GM12878 (cell line): ENCODE results near the gene CTSA. TPM values are rescaled to one million over a fixed set of nuclear protein-coding genes. Genes with fewer than 3 reads are reported as not detected.

Experiments used
- ATAC-seq: fragments of 200-7000 bp; cut with Tn5 transposase; 3 replicates; pipeline ENCODE4 v1.9.1; 2020; ENCODE audit warnings: mild to moderate bottlenecking, moderate library complexity
- BruUV-seq: library from RNA; stranded (reverse); fragments of 400-500 nt; replicated peaks from 2 replicates; lab custom pipeline; 2021; lab: Mats Ljungman, UMichigan
- CTCF ChIA-PET: fragments of 300-600 bp; sonication (Branson Sonifier 250); formaldehyde crosslinking; extraction: SDS; loops from one replicate; lab custom pipeline; 2021; ENCODE audit warnings: inconsistent platforms; lab: Yijun Ruan, JAX
- POLR2A ChIA-PET: fragments of 350-600 bp; formaldehyde crosslinking; extraction: SDS; loops from one replicate; lab custom pipeline; 2021; ENCODE audit warnings: inconsistent platforms; lab: Charles Lee
- RAD21 ChIA-PET: fragments of 300-600 bp; sonication (Branson Sonifier 250); formaldehyde crosslinking; loops from one replicate; lab custom pipeline; 2023; ENCODE audit warnings: antibody characterized with exemption; ENCODE audit not compliant: unreplicated experiment; lab: Charles Lee
- SMC1A ChIA-PET: fragments of 300-600 bp; sonication (Branson Sonifier 250); formaldehyde crosslinking; loops from one replicate; lab custom pipeline; 2023; ENCODE audit not compliant: unreplicated experiment, uncharacterized antibody; lab: Charles Lee
- DNase-seq: peaks from one replicate; pipeline ENCODE4 v3.0.0-alpha.2; 2011; ENCODE audit warnings: low read depth, low spot score
- FAIRE-seq: peaks from 3 replicates; lab custom pipeline; 2011; peaks lifted over from hg19 to GRCh38; lab: Jason Lieb, UNC
- H2AFZ ChIP-seq: 2 replicates; pipeline ENCODE4 v1.6.0; 2011; ENCODE audit warnings: low read depth, low read length, control low read depth; ENCODE audit not compliant: control insufficient read depth
- H3K27ac ChIP-seq: 2 replicates; pipeline ENCODE4 v1.5.1; 2011; ENCODE audit warnings: control low read depth; ENCODE audit not compliant: control insufficient read depth, insufficient read depth
- H3K27me3 ChIP-seq, 2 experiments: replicated peaks in 1 of 2; 2 replicates each; pipeline versions ENCODE4 v1.6.0 to v1.6.1; 2011; ENCODE audit warnings: low read length in 1 of 2; ENCODE audit not compliant: control insufficient read depth in 2 of 2, insufficient read depth in 2 of 2
- H3K36me3 ChIP-seq, 2 experiments: 2 replicates each; pipeline ENCODE4 v1.5.1; 2011; ENCODE audit warnings: low read length in 1 of 2; ENCODE audit not compliant: control insufficient read depth in 2 of 2, insufficient read depth in 2 of 2
- H3K4me1 ChIP-seq: 2 replicates; pipeline ENCODE4 v1.6.1; 2011; ENCODE audit warnings: mild to moderate bottlenecking, low read length, moderate library complexity, mixed read lengths; ENCODE audit not compliant: control insufficient read depth, insufficient read depth
- H3K4me2 ChIP-seq: 2 replicates; pipeline ENCODE4 v1.6.0; 2011; ENCODE audit warnings: control low read depth; ENCODE audit not compliant: control insufficient read depth, insufficient read depth
- H3K4me3 ChIP-seq: fragments of 200-600 bp; sonication (generic); 2 replicates; pipeline ENCODE4 v1.5.1; 2016
- H3K79me2 ChIP-seq: 2 replicates; pipeline ENCODE4 v1.6.0; 2011; ENCODE audit warnings: low read length; ENCODE audit not compliant: control insufficient read depth, insufficient read depth
- H3K9ac ChIP-seq: 2 replicates; pipeline ENCODE4 v1.8.0; 2011; ENCODE audit warnings: low read length, control low read depth, mixed read lengths; ENCODE audit not compliant: control insufficient read depth, insufficient read depth
- H3K9me3 ChIP-seq: replicated peaks from 3 replicates; pipeline ENCODE4 v1.5.1; 2011; ENCODE audit warnings: mild to moderate bottlenecking, low read length; ENCODE audit not compliant: control insufficient read depth, insufficient read depth
- H4K20me1 ChIP-seq: 2 replicates; pipeline ENCODE4 v1.6.0; 2011; ENCODE audit not compliant: control insufficient read depth, insufficient read depth
- BHLHE40 ChIP-seq, 2 experiments: fragments of 450-650 bp in 1 of 2; IDR thresholded peaks; 2 replicates each; pipeline ENCODE4 v1.6.1; 2011 to 2017; ENCODE audit warnings: low read depth in 2 of 2, borderline replicate concordance in 1 of 2, improper control_type of control experiment in 1 of 2, low read length in 1 of 2, mild to moderate bottlenecking in 1 of 2
- CHD4 ChIP-seq: fragments of 200-600 bp; sonication (generic); IDR thresholded peaks from 2 replicates; pipeline ENCODE4 v1.6.1; 2016; ENCODE audit warnings: mild to moderate bottlenecking
- CREB1 ChIP-seq: IDR thresholded peaks from 2 replicates; pipeline ENCODE4 v1.6.1; 2012; ENCODE audit warnings: low read depth, mild to moderate bottlenecking, inconsistent platforms
- E4F1 ChIP-seq: fragments of 450-650 bp; IDR thresholded peaks from 2 replicates; pipeline ENCODE4 v1.6.1; 2018; ENCODE audit warnings: borderline replicate concordance, mild to moderate bottlenecking; ENCODE audit not compliant: partially characterized antibody
- NFIC ChIP-seq: IDR thresholded peaks from 2 replicates; pipeline ENCODE4 v1.6.1; 2012; ENCODE audit warnings: low read depth, mild to moderate bottlenecking, inconsistent platforms, low read length, moderate library complexity
- POLR2A ChIP-seq: IDR thresholded peaks from 2 replicates; pipeline ENCODE4 v1.6.1; 2011; ENCODE audit warnings: low read depth, mild to moderate bottlenecking, low read length
- POU2F2 ChIP-seq: IDR thresholded peaks from 3 replicates; pipeline ENCODE4 v1.6.1; 2011; ENCODE audit warnings: low read depth, mild to moderate bottlenecking, low read length, borderline replicate concordance
- RB1 ChIP-seq: fragments of 450-650 bp; formaldehyde crosslinking; IDR thresholded peaks from 2 replicates; pipeline ENCODE4 v1.6.1; 2017; ENCODE audit warnings: mild to moderate bottlenecking, borderline replicate concordance
- RELB ChIP-seq: fragments of 450-650 bp; IDR thresholded peaks from 2 replicates; pipeline ENCODE4 v1.6.1; 2017; ENCODE audit warnings: low read depth, mild to moderate bottlenecking, moderate library complexity
- SIN3A ChIP-seq: IDR thresholded peaks from 2 replicates; pipeline ENCODE4 v1.6.1; 2012; ENCODE audit warnings: low read depth, low read length, improper control_type of control experiment
- USF2 ChIP-seq: IDR thresholded peaks from 2 replicates; pipeline ENCODE4 v1.6.1; 2011; ENCODE audit warnings: low read depth, low read length, improper control_type of control experiment, borderline replicate concordance
- WGBS: methylation state at CpG from one replicate; pipeline ENCODE4 v1.1.6; 2016; ENCODE audit warnings: low lambda C conversion rate; ENCODE audit not compliant: insufficient replicate concordance, insufficient coverage; ENCODE audit errors: missing lambda C conversion rate; 5-methylcytosine and 5-hydroxymethylcytosine counted together
- in situ Hi-C: fragments of 300-500 bp; cut with MboI; formaldehyde crosslinking; loops from 9 replicates; pipeline ENCODE4 v1.14.3; 2018; ENCODE audit warnings: mixed read lengths
- intact Hi-C: fragments of 100-400 bp; cut with micrococcal nuclease; formaldehyde crosslinking; loops from one replicate; pipeline ENCODE4 v1.14.2; 2022; ENCODE audit not compliant: unreplicated experiment
- polyA plus RNA-seq, 11 experiments: library from polyadenylated mRNA; depleted of rRNA in 4 of 11; unstranded in 6 of 11; stranded (reverse) in 5 of 11; fragments of >200 nt; fragmentation: Nextera tagmentation in 4 of 11; fragmentation: Illumina TruSeq in 1 of 11; extraction: Ambion mirVana in 4 of 11; extraction: Trizol in 1 of 11; gene quantifications; 1 replicate in 1 of 11; 2 replicates in 10 of 11; pipeline versions ENCODE4 v1.2.1 to v1.2.3, GENCODE V29; 2011 to 2016; ENCODE audit warnings: inconsistent platforms in 2 of 11, missing spikeins in 2 of 11, low read depth in 1 of 11
- total RNA-seq, 4 experiments: library from RNA; depleted of rRNA in 3 of 4; stranded (reverse); fragments of >200 nt in 3 of 4; fragmentation: Illumina TruSeq in 1 of 4; extraction: Trizol in 1 of 4; gene quantifications; 2 replicates each; pipeline versions ENCODE4 v1.2.1 to v1.2.3, GENCODE V29; 2013 to 2021
- TF ChIP-seq, protein P1 (sequence below): IDR thresholded peaks from 2 replicates; pipeline ENCODE4 v1.6.1; 2011; ENCODE audit warnings: low read depth, mild to moderate bottlenecking, low read length, moderate library complexity, borderline replicate concordance; ENCODE audit errors: extremely low read depth

The CTSA gene
- total and polyA plus RNA-seq, 10 of the 15 experiments (the other 5 are each of a cell fraction or from before 2014, with no cell fraction given), result 7.1 to 67.0 (median 36.2) TPM

- intact Hi-C loops (no loop called here), in situ Hi-C loops (no loop called here)
- ATAC-seq, result no peak
- ChIA-PET CTCF (interaction anchor here (0.6 kb wide), 1 partner anchor 36 kb away, joined by 3 read pairs; no protein-coding TSS in a partner anchor), POLR2A (interaction anchor here (1.1 kb wide), 1 partner anchor 13 kb away, joined by 3 read pairs; no protein-coding TSS in a partner anchor), RAD21 (no interaction called here), SMC1A (no interaction called here)
- no peak overlapping the region for H3K4me3 ChIP-seq
- no peaks in the 10 kb centered on the region for H3K9me3 ChIP-seq
- BruUV-seq, result no TSS peak
- FAIRE-seq, result no peak
- H3K36me3 ChIP-seq, result peaks cover 0 to 4% of the 10 kb centered on the region in 2 experiments; a peak in 2 of 4 replicates
- peaks cover 15% of the 10 kb centered on the region for H3K4me1 ChIP-seq
- 87% methylated on average over 12 of the region's 14 CpGs for WGBS
- DNase-seq, result no peak
- no peaks in the 10 kb centered on the region for H3K27me3 ChIP-seq
- H4K20me1 ChIP-seq, result no peaks in the 10 kb centered on the region
- H3K4me2 ChIP-seq, result no peak overlapping the region
- no peaks in the 10 kb centered on the region for H3K79me2 ChIP-seq
- no peak overlapping the region for H2AFZ ChIP-seq
- H3K27ac ChIP-seq, result no peak overlapping the region
- TF ChIP-seq POLR2A (no peak), E4F1 (no peak), BHLHE40 (IDR thresholded peaks at IDR 0.05; ENCODE audit: borderline replicate concordance in 1 of 2, low read depth in 2 of 2, low read length in 1 of 2) (no peak), NFIC (no peak), RB1 (no peak), CHD4 (no peak), RELB (no peak), SIN3A (no peak), POU2F2 (no peak), USF2 (no peak), CREB1 (no peak)
- TF ChIP-seq, protein P1, sequence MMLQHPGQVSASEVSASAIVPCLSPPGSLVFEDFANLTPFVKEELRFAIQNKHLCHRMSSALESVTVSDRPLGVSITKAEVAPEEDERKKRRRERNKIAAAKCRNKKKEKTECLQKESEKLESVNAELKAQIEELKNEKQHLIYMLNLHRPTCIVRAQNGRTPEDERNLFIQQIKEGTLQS, result no peak
- no peak overlapping the region for H3K9ac ChIP-seq
Observed at GRCh38 chr20:45896641-45897161, 5.6 kb downstream of the CTSA start.
